Measurements from ENCODE around the gene GUSB. TPM values are rescaled to one million over a fixed set of nuclear protein-coding genes. Genes with fewer than 3 reads are reported as not detected.
"Not testable (repeated sequence)": the region's sequence is repeated elsewhere in the genome, so short reads cannot be mapped to it uniquely, and the experiment has no call there.

The GUSB gene
- 10 to 100 TPM; 28.3 to 38.1 (median 36.9) TPM for polyA plus RNA-seq

DNA sequence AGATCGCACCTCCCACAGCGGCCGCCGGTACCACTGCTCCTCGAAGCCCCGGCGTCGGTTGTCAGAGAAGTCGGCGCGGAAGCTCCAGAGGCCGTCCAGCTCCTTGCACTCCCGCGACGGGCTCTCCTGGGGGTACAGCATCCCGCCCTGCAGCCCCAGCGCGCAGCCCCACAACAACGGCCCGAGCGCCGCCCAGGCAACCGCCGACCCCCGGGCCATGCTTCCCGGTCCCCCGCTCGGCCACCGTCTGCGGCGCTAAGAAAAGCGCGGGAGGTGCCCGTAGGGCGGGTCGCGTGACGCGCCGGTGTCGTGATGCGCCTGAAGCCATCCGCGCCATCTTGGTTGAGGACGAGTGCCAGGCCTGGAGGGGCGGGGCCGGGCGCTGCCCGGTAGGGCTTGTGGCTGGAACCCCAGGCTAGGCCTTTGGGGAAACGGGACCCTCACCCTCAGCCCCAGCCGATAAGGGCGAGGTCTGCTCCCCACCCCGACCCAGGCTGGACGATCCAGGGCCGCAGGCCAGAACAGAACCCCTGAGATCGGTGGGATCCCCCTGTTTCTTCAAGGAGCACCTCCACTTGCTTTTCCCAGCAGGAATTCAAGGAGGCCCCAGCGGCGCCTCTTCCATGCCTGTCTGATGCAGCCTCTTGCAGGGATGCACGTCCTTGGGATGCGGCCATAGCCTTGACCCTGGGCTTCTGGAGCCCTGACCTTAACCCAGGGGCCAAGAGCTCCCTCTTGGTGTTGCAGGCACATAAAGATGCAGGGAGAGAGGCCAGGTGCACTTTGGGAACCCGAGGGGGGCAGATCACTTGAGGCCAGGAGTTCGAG is at the start of gene GUSB:
Gene GUSB, minus strand, starts transcription at position 249 of the 828 bp plus-strand sequence. Its CDS starts 30 bp downstream, at position 219.
- 3 to 5% (median 4%) methylated on average over 59 to 62 of the region's 62 CpGs for WGBS, 3 donors
- peak within 1 kb of the TSS; percentile 64 for H3K27ac ChIP-seq (ENCODE audit: low read depth, low read length)

DNA sequence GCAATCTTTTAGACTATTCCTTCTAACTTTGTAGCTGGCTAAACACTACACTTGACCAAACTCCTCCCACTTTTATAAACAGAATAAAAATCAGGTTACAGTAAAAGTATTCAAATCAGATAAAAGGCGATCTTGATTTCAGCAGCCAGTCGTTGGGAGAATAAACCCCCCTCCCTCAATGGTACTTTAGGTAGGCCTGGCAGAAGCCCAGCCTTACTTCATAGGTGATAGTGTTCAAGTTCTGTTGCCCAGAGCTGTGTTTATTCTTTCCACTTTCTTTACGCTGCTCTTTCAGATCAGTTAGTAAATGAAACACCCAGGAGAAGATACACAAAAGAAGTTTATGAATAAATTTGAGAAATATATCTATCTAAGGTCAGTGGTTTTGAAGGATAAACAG is 46.3 kb upstream of the GUSB start:
- H3K27ac ChIP-seq (ENCODE audit: low read depth, low read length), result not testable (repeated sequence)
- 42 to 45% (median 45%) methylated on average over 3 of the region's 3 CpGs for WGBS, 3 donors

DNA sequence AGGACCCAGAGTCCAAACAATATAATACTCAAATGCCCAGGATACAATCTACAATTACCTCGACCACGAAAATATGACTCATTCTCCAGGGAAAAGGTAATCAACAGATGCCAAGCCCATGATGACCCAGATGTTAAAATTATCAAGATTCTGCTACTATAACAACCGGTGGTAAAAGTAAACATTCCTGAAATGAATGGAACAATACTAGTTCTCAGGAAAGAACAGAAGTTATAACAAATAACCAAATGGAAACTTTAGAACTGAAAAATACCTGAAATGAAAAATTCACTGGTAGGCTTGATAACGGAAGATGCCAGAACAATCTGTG is 34.1 kb upstream of the GUSB start:
- 40 to 46% (median 41%) methylated on average over 4 of the region's 4 CpGs for WGBS, 3 donors
- H3K27ac ChIP-seq (ENCODE audit: low read depth, low read length), result no peak overlapping the region

DNA sequence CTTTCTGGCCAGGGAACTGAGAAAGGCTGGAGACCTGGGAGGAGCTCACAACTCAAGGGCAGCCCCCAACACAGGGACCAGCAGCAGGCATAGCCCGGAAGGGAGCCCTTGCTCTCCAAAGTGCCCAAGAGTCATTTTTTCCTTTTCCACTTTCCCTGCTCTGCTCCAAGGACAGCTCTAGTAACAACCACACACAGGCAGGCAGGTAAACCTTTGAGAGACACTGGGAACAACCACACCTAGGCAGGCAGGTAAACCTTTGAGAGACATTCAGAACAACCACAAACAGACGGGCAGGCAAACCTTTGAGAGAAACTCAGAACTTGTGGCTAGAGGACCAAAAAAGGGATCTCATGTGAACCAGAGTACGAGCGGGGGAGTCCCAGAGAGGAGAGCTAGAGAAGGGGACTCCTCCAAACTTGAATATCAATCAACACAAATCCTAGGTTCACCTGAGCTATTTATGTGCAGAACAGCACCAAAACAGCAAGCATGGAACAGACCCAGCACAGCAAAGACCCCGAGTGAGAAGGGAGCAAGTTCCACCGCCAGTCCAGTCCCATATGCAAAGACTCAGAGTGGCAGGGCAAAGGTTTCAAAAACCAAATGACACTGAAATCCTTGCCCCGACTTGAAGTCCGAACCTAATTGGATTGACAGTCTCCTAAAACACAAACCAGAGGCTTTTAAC is 33.6 kb upstream of the GUSB start:
- WGBS, 3 donors, result 72 to 83% (median 76%) methylated on average over 8 of the region's 8 CpGs
- H3K27ac ChIP-seq (ENCODE audit: low read depth, low read length), result no peak overlapping the region

DNA sequence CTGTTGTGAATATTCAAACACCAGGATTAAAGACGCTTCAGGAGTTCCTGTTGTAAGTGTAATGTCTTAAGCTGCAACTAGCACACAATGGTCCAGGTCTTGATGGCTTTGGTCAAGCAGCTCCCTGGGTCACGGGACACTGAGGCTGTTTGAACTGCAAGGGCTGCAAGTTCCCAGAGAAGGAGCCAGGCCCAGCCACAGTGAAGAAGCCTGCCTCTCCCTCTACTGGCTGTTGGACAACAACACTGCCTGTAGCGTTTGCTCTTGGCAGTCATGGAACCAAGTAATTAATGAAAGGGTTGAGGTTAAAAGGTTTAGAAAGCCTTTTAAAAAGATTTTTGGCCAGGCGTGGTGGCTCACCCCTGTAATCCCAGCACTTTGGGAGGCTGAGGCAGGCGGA is 31.9 kb upstream of the GUSB start:
- 54 to 69% (median 65%) methylated on average over 5 of the region's 5 CpGs for WGBS, 3 donors
- no peak overlapping the region for H3K27ac ChIP-seq (ENCODE audit: low read depth, low read length)

DNA sequence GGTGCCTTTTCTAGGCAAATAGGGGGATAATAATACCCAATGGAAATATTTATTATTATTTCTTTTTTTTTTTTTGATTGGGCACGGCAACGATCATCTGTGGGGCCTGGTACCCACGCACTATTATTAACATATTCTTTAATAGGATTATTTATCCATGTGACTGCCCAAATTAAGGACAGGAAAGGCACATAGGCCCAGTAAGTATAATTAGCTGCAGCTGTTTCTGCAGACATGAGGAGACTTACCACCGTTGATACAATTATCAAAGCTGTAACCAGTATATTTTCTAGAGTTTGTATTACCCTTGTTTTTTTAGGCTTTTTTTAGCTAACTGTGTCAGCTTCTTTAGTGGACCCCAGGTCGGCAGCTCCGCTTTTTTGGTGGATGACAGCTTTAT is 25.2 kb upstream of the GUSB start:
- no peak overlapping the region for H3K27ac ChIP-seq (ENCODE audit: low read depth, low read length)
- 82 to 91% (median 85%) methylated on average over 6 of the region's 6 CpGs for WGBS, 3 donors

DNA sequence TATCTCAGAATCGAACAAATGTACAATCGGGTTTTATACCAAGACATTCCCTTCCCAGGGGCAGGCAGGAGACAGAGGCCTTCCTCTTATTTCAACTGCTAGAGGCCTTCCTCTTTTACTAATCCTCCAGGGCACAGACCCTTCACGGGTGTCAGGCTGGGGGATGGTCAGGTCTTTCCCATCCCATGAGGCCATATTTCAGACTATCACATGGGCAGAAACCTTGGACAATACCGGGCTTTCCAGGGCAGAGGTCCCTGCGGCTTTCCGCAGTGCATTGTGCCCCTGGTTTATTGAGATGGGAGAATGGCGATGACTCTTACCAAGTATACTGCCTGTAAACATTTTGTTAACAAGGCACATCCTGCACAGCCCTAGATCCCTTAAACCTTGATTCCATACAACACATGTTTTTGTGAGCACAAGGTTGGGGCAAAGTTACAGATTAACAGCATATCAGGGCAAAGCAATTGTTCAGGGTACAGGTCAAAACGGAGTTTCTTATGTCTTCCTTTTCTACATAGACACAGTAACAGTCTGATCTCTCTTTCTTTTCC is 23.2 kb upstream of the GUSB start:
- 72 to 78% (median 77%) methylated on average over 8 of the region's 8 CpGs for WGBS, 3 donors
- H3K27ac ChIP-seq (ENCODE audit: low read depth, low read length), result not testable (repeated sequence)

DNA sequence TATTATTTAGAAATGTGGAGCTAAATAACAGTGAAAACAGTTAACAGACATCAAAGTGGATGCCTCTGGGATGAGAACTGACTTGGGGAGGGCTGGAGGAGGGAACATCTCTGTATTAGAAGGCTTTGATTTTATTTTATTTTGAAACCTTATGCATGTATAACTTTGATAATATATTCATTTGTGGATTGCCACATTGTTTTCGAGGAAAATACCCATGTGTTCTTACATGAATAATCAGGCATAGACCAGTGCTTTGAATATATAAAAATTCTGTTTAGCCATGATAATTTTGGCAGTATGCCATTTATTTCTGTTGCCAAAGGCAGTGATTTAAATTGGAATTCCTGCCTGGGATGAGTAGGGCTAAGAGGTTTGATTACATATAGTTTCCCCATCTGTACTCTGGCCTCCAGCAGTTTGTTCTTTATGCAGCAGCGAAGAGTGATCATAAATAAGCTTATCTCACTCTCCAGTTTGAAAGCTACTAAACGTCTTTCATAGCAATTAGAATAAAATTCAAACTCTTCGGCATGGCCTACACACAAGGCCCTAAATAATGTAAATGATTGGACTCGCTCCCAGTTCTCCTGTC is 18.9 kb upstream of the GUSB start:
- not testable (repeated sequence) for H3K27ac ChIP-seq (ENCODE audit: low read depth, low read length)
- WGBS, 3 donors, result 53 to 67% (median 62%) methylated on average over 1 of the region's 5 CpGs

DNA sequence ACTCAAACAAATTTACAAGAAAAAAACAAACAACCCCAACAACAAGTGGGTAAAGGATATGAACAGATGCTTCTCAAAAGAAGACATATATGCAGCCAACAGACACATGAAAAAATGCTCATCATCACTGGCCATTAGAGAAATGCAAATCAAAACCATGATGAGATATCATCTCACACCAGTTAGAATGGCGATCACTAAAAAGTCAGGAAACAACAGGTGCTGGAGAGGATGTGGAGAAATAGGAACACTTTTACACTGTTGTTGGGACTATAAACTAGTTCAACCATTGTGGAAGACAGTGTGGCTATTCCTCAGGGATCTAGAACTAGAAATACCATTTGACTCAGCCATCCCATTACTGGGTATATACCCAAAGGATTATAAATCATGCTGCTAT is 13.0 kb upstream of the GUSB start:
- 0 to 90% (median 0%) methylated on average over 1 of the region's 1 CpG for WGBS, 3 donors
- not testable (repeated sequence) for H3K27ac ChIP-seq (ENCODE audit: low read depth, low read length)

DNA sequence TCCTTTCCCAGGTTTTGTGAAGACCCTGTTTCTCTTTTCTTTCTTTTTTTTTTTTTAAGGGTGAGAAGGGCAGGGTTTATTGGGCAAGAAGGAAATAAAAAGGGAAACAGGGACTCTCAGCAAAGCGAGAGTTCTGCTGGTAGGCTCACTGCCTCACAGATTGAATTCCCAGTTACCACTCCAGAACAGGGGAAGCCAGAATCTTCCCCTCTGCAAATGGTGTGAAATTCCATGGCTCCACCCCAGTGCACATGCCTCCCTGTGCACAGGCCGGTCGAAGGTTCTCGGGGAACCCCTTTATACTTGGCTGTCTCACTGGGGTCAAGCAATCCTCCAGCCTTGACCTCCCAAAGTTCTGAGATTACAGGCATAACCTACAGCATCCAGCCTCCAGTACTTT is 10.5 kb upstream of the GUSB start:
- WGBS, 3 donors, result 86 to 89% (median 87%) methylated on average over 4 of the region's 4 CpGs
- H3K27ac ChIP-seq (ENCODE audit: low read depth, low read length), result no peak overlapping the region

DNA sequence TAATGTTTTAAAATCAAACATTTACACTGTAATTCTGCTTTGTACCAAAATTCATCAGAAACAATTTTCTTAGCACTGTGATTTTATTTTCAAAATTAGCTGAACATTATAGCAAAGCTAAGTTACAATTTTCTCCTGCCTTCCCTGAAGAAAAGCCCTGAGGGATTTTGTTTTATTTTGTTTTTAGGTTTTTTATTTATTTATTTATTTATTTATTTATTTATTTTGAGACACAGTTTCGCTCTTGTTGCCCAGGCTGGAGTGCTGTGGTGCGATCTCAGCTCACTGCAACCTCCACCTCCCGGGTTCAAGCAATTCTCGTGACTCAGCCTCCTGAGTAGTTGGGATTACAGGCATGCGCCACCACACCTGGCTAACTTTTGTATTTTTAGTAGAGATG is 9.8 kb upstream of the GUSB start:
- WGBS, 3 donors, result 90 to 97% (median 97%) methylated on average over 5 of the region's 5 CpGs

DNA sequence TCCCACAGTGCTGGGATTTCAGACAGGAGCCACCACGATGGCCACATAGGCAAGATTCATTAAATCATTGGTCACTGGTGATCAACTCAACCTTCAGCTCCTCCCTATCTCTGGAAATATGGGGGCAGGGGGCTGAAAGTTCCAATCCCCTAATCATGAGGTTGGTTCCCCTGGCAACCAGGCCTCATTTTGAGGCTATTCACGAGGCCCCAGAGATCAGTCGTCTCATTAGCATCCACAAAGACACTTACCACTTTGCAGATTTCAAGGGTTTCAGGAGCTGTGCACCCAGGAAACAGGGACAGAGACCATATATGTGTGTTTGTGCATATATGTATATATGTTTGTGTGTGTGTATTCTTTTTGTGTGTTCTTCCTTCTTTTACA is 7.7 kb upstream of the GUSB start:
- WGBS, 3 donors, result 75 to 81% (median 75%) methylated on average over 3 of the region's 3 CpGs
- H3K27ac ChIP-seq (ENCODE audit: low read depth, low read length), result no peak overlapping the region

More for the DNA sequence above, 9.8 kb upstream of the GUSB start:
- not testable (repeated sequence) for H3K27ac ChIP-seq (ENCODE audit: low read depth, low read length)

DNA sequence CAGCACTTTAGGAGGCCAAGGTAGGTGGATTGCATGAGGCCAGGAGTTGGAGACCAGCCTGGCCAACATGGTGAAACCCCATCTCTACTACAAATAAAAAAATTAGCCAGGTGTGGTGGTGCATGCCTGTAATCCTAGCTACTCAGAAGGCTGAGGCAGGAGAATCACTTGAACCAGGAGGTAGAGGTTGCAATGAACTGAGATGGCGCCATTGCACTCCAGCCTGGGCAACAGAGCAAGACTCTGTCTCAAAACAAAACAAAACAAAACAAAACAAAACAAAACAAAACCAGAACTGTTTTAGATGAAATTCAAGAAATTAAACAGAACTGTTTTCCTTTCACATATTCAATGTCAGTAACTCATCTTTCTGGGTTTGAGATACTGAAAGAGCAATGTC is 6.5 kb upstream of the GUSB start:
- not testable (repeated sequence) for H3K27ac ChIP-seq (ENCODE audit: low read depth, low read length)
- WGBS, 3 donors, result 88 to 95% (median 91%) methylated on average over 1 of the region's 1 CpG

DNA sequence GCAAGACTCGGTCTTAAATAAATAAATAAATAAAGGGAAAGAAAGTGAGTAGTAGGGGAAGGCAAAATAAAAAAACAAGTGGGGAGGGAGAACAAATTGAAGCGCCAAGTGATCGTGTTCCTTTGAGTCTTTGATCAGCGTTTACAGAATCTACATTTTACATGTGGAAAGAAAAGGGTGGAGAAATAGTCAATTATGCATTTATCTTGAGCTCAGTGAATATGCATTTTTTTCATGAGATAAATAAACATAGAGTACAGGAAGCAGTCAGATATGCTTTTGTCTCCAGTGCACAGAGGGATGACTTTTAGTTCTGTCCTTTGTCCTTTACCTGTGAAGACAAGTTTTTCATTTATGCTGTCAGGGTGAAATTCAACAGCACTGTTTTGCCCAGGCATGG is 6.1 kb upstream of the GUSB start:
- 76 to 87% (median 84%) methylated on average over 4 of the region's 4 CpGs for WGBS, 3 donors

DNA sequence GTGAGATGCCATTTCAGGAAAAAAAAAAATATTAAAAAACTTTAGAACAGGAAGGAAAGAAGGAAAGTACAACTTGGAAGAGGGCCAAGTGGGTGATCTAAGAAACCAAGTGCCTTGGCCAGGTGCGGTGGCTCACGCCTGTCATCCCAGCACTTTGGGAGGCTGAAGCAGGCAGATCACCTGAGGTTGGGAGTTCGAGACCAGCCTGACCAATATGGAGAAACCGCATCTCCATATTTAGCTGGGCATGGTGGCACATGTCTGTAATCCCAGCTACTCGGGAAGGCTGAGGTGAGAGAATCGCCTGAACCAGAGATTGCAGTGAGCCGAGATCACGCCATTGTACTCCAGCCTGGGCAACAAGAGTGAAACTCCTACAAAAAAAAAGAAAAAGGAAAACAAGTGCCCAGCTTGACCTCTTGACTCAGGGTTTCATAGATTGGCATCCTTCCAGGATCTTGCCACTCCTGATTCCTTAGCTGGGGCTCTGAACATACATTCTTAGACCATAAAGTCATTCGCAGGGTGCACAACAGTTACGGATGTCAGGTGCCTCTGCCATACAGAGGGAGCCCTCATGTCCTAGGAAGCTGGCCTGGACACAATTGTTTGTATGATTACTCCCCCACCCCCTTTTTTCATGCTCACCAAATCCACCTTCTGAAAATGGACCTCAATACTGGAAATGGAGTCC is 2.1 kb upstream of the GUSB start:
- 91 to 97% (median 95%) methylated on average over 10 of the region's 10 CpGs for WGBS, 3 donors
- no peak overlapping the region for H3K27ac ChIP-seq (ENCODE audit: low read depth, low read length)

More for the DNA sequence above, 6.1 kb upstream of the GUSB start:
- no peak overlapping the region for H3K27ac ChIP-seq (ENCODE audit: low read depth, low read length)

DNA sequence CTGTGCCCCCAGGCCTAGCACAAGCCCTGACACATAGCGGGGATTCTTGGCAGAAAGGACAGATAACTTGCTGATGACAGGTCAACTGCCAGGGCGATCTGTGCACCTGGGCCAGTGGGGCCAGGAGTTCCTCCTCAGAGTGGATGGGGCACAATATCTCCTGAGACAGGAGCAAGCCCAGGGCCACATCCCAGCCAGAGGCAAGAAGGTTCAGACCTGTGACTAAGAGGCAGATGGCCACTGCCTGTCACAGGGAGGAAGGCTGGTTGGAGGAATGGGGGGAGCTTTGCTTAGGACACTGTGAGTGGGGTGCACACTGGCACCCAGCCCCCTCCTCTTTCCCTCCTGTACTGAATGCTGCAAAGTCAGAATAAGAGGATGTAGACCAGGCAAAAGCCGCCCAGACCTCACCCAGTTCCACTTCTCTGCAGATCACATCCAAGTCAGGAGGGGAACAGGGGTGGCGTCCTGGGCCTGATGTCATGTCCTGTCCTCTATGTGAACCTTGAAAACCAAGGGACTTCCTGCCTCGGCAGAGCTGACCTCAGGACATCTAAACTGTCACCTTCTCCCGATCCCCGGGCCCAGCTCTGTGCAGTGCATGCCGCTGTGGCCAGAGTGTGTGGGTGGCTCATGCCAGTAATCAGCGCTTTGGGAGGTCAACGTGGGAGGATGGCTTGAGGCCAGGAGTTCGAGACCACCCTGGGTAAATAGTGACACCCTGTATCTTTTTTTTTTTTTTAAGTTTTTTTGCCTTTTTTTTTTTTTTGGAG is 1.3 kb downstream of the GUSB start:
- H3K27ac ChIP-seq (ENCODE audit: low read depth, low read length), result no peak overlapping the region
- 30 to 56% (median 38%) methylated on average over 11 of the region's 11 CpGs for WGBS, 3 donors

DNA sequence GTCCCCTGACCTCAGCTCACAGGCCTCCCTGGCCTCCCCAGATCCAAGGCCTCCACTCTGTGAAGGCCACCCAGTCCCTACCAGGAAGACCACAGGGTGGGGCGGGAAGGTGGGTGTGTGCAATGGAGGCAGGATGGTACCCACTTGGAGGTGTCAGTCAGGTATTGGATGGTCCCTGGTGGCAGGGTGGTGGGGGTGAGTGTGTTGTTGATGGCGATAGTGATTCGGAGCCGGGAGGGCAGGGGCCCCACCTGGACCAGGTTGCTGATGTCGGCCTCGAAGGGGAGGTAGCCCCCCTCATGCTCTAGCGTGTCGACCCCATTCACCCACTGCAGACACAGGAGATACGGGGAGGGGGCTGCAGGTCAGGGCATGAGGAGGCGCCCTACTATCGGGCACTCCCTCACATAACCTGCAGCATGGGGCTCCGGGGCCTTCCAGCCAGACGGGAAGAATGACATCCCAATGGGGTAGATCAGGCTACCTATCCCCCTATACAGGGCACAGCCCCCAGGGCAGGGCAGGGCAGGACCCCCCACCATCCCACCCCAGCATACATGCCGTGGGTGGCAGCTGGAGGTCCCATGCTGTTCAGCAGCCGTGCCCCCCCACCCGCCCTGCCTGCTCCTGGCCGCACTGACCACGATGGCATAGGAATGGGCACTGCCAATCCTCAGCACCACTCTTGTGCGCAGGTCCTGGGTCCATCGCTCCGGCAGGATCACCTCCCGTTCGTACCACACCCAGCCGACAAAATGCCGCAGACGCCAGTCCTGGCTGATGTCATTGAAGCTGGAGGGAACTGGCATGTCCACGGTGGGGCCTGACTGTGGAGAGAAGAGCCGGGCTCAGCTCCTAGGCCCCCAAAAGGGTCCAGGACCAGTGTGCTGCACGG is 2.2 kb downstream of the GUSB start:
- WGBS, 3 donors, result 91 to 93% (median 93%) methylated on average over 28 to 29 of the region's 29 CpGs
- H3K27ac ChIP-seq (ENCODE audit: low read depth, low read length), result no peak overlapping the region

All from adipose tissue (tissue), 3 donors.